Measurements from ENCODE around the gene RPH3AL. TPM values are rescaled to one million over a fixed set of nuclear protein-coding genes. Genes with fewer than 3 reads are reported as not detected.

RPH3AL gene
- total and polyA plus RNA-seq, 11 donors, result 2.8 to 9.4 (median 6.3) TPM

GRCh38 chr17:345992-346785 is 6.4 kb downstream of the RPH3AL start:
- DNase-seq (peak in 2 of 5 donors; percentile 3), ATAC-seq (no peak)
- TF ChIP-seq CTCF (IDR thresholded peaks at IDR 0.05) (no peak), POLR2A (IDR thresholded peaks at IDR 0.05) (no peak)
- intact Hi-C loops (cut with DNase I), result no loop called here
- Histone ChIP-seq H3K27ac (no peak overlapping the region), H3K36me3 (no peaks in the 10 kb centered on the region), H3K9me3 (no peaks in the 10 kb centered on the region), H3K4me3 (no peak overlapping the region), H3K27me3 (no peaks in the 10 kb centered on the region), H3K4me1 (peaks cover 10 to 37% (median 28%) of the 10 kb centered on the region in 12 donors)
- WGBS, 4 donors, result 71 to 75% (median 74%) methylated on average over 11 to 12 of the region's 12 CpGs

GRCh38 chr17:345261-345660 is 7.3 kb downstream of the RPH3AL start:
- no peaks in the 10 kb centered on the region for H3K9me3 ChIP-seq
- ATAC-seq (no peak), DNase-seq (peak in 1 of 5 donors; percentile 2)
- H3K27me3 ChIP-seq, result no peaks in the 10 kb centered on the region
- H3K4me3 ChIP-seq, result no peak overlapping the region
- no peak for TF ChIP-seq CTCF (IDR thresholded peaks at IDR 0.05)
- TF ChIP-seq POLR2A (IDR thresholded peaks at IDR 0.05), result no peak
- peaks cover 10 to 29% (median 20%) of the 10 kb centered on the region in 12 donors for H3K4me1 ChIP-seq
- intact Hi-C loops (cut with DNase I), result no loop called here
- 66 to 88% (median 83%) methylated on average over 2 to 5 of the region's 5 CpGs for WGBS, 4 donors
- H3K27ac ChIP-seq, result no peak overlapping the region
- no peaks in the 10 kb centered on the region for H3K36me3 ChIP-seq

- WGBS, 4 donors, result 96 to 99% (median 98%) methylated on average over 5 of the region's 5 CpGs
- intact Hi-C loops (cut with DNase I), result no loop called here
- no peaks in the 10 kb centered on the region for H3K36me3 ChIP-seq
- H3K4me3 ChIP-seq, result no peak overlapping the region
- DNase-seq (no peak), ATAC-seq (no peak)
- H3K4me1 ChIP-seq, result peaks cover 0 to 17% (median 9%) of the 10 kb centered on the region in 12 donors
- no peaks in the 10 kb centered on the region for H3K9me3 ChIP-seq
- peak overlapping the region in 1 of 12 donors; percentile 23 for H3K27ac ChIP-seq
- no peak for TF ChIP-seq CTCF (IDR thresholded peaks at IDR 0.05)
- TF ChIP-seq POLR2A (IDR thresholded peaks at IDR 0.05), result no peak
- no peaks in the 10 kb centered on the region for H3K27me3 ChIP-seq
Observed at GRCh38 chr17:343875-344752, 8.5 kb downstream of the RPH3AL start.

- Histone ChIP-seq H3K36me3 (no peaks in the 10 kb centered on the region), H3K9me3 (no peaks in the 10 kb centered on the region), H3K27ac (peak overlapping the region in 1 of 12 donors; percentile 23), H3K4me3 (no peak overlapping the region), H3K4me1 (peaks cover 0 to 8% (median 2%) of the 10 kb centered on the region in 12 donors), H3K27me3 (no peaks in the 10 kb centered on the region)
- 69 to 82% (median 74%) methylated on average over 7 of the region's 7 CpGs for WGBS, 4 donors
- DNase-seq, result peak in 1 of 5 donors; percentile 4
- intact Hi-C loops (cut with DNase I), result no loop called here
- ATAC-seq, result no peak
- TF ChIP-seq POLR2A (IDR thresholded peaks at IDR 0.05), result no peak
- no peak for TF ChIP-seq CTCF (IDR thresholded peaks at IDR 0.05)
Observed at GRCh38 chr17:343211-343610, 9.4 kb downstream of the RPH3AL start.
